DMS153 treated with DMSO at 0.1 percent for 48 hours (cell line): ENCODE measurements around the gene PFN2.
A peak's percentile ranks its signal among the peaks of the same experiment; 100 is the strongest.
"Not testable (repeated sequence)": the region's sequence is repeated elsewhere in the genome, so short reads cannot be mapped to it uniquely, and the experiment has no call there.

Experiments
- DNase-seq: peaks from one replicate; lab custom pipeline; 2025; ENCODE audit not compliant: unreplicated experiment; lab: John Stamatoyannopoulos, UW

Gene PFN2

GRCh38 chr3:149970716-149971402 lies at the start of gene PFN2:
Gene PFN2 (minus strand): TSS chr3:149970895. CDS start chr3:149970856, 39 bp downstream.
- DNase-seq: peak; percentile 24

DNA sequence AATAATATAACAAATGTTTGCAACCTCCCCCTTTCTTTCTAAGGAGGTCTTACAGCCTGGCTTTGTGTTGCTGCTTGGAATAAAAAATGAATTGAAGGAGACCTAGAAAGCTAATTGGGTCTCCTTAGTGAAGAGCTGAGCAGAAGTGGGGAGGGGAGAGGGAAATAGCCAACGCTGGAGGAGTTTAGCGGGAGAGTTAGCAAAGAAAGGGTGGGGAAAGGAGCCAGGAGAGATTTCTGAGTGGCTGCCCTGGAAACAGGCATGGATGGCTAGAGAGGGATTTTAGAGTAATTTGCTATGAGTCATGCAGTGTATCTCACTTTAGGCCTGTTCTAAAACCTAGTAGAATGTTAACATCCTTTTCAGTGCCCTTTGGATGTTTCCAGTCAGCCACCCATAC lies 45.2 kb upstream of the PFN2 start:
- DNase-seq: no peak

GRCh38 chr3:150014782-150015181 lies 44.1 kb upstream of the PFN2 start:
- DNase-seq: no peak

DNA sequence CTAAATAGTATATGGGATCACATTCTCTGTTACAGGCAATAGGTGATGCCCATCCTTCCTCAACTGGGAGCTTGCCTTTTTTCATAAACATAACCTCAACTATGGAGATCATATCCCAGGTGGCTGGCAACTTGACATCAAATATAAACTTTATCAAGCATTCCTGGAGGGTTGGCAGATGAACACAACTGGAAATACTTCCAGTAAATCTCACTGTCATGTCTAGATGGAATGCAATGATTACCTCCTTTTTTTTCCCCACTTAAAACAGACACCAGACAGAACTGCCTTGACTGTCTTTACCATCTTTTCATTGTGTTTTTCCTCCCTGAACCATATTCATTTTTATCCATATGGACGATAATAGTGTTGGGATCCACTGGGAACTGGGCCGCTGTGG lies 43.1 kb upstream of the PFN2 start:
- no peak for DNase-seq

- no peak for DNase-seq
Observed at GRCh38 chr3:150006794-150007193, 36.1 kb upstream of the PFN2 start.

DNA sequence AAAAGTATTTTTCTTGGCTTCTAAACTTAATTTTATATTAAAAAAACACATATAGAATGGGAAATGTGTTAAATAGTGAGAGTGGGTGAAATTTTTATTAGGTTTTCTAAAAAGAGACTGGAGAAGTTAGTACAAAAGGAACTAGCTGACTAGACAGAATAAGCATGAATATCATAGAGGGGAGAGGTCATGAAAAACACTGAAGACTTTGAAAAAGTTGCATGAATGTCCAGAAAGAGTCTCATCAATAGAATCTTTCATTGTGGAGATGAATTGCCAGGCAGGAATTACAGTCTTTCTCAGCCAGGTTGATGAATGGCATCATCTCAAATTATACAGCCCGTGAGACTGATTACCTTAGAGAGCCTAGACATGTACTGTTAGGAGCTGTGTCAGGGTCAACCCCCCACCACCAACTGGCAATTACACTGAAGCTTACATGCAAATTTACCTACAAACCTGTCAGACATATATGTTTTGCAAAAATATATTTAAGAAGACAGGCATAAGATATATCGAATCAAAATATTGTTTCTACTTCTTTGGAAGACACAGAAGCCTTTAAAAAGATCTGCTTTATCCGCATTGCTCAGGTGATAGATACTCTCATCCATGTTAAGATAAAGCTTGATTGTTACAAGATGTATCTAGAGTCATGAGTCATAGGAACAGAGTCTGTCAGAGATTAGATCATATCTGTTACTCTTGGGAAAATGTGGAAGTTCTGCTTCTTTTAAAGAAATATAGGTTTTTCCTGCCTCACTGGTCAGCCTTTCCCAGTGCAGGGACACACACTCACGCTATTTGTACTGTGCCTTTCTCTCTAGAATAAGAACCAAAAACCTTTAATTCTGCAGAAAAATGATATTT lies 34.8 kb upstream of the PFN2 start:
- no peak for DNase-seq

DNA sequence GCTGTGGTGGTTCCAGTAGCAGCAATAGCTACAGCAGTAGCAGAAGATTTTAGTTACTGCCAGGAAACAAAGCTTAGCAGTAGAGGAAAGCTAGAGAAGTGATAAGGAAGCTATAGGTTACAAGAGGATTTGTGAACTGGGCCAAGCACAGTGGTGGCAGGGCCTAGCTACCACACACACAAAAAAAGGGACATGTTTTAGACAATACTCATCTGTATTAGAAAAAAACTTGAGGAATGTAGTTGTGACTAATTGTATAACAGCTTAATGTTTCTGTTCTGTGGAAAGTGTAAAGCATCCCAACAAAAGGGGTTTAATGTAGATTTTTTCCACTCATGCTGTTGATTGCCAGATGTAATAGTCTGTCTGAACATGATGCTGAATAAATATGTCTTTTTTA lies 29.9 kb upstream of the PFN2 start:
- DNase-seq: no peak

DNA sequence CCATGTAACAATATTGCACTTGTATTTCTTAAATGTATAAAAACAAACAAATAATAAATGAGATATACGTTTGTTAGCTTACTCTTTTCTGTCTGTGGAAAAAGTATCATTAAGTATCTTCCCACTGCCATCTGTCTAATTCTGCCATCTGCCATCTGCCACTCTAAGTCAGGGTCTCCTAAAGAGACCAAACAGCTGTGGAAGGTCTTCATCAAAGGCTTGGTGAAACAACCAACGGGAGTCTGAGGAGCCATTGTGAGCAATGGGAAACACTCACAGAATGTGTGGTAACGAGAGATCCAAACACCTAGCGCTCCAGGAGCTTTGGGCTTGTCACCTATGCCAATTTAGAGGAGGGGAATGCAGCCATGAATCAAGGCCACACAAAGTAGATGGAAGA lies 28.7 kb upstream of the PFN2 start:
- DNase-seq: no peak

- DNase-seq: no peak
Observed at GRCh38 chr3:149998946-149999345, 28.3 kb upstream of the PFN2 start.

DNA sequence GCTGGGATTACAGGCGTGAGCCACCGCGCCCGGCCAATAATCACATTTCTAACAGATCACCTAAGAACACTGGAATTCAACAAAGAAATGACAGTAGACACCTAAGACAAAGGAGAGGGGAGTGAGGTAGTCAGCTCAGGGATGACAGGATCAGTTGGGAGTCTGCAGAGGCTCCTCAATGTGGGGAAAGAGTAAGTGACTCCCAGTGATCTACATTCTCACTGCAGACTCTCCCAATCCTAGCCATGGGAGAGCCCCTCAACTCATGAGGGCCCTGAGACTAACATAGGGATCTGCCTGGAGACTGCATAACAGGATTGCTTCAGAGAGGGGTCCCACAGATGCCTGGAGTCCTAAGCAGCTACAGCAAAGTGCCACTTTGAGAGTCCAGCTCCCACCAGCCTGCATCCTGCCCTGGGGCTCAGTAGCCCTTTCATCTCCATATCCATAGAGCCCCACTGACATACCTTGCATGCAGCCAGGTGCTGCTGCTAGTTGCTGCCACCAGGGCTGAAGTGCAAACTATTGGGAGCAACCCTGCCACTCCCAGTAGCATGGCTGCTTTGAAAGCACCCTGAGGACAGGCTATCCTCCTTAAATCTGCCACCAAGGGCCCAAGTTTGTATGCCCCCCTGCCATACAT lies 21.8 kb upstream of the PFN2 start:
- DNase-seq: no peak

GRCh38 chr3:149990423-149990948 lies 19.8 kb upstream of the PFN2 start:
- DNase-seq: no peak

DNA sequence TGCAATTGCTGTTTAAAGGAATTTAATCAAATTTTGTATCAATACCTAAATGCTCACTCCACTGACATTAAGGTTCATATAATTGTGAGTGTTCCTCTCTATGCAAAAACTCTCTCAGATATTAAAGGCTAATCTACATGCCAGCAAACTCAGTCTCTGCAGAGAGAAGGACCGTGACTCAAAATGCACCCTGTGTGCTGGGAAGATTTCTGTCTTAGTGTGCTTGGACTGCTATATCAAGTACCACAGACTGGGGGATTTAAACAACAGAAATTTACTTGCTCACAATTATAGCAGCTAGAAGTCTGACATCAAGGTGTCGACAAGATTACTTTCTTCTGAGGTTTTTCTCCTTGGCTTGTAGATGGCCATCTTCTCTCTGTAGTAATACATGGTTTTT lies 18.6 kb upstream of the PFN2 start:
- DNase-seq: no peak

GRCh38 chr3:149983628-149984027 lies 12.9 kb upstream of the PFN2 start:
- DNase-seq: no peak

GRCh38 chr3:149983053-149983452 lies 12.4 kb upstream of the PFN2 start:
- not testable (repeated sequence) for DNase-seq

DNA sequence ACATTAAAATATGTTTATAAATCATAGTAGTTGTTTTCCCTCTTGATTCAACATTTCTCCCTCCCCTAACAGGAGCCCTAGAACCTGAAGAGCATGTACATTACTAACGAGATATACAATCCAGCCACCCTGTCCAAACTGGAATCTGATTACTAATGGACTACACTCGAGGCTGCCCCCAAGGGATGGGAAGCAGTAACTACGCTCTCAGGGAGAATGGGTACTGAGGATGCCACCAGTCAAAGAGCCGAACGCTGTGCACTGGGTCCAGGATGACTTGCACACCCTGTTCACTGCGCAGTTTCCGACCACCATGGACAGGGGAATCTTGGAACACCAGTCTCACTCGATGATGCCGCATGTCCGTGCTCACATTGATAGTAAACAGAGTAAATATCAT lies 11.3 kb upstream of the PFN2 start:
- DNase-seq: not testable (repeated sequence)

- no peak for DNase-seq
Observed at GRCh38 chr3:149977386-149977785, 6.7 kb upstream of the PFN2 start.

DNA sequence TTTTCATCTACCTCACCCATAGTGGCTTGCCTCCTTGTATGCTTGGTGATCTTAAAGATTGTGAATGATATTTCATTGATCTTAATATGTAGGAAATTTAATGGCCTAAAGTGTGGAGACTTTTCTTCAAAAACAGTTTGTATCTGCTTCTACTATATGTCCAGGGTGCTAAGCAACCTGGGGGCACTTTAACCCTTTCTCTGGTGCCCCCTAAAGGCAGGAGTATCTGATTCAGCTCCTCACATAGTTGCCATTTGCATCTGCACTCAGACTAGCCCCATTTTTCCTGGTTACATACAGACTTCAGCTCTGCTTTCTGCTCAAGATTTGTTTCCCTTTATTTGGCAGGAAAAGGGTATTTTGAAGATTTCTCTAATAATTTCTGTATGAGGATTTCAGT lies 5.2 kb upstream of the PFN2 start:
- no peak for DNase-seq

GRCh38 chr3:149971403-149972075 lies 844 bp upstream of the PFN2 start:
- peak; percentile 56 for DNase-seq

DNA sequence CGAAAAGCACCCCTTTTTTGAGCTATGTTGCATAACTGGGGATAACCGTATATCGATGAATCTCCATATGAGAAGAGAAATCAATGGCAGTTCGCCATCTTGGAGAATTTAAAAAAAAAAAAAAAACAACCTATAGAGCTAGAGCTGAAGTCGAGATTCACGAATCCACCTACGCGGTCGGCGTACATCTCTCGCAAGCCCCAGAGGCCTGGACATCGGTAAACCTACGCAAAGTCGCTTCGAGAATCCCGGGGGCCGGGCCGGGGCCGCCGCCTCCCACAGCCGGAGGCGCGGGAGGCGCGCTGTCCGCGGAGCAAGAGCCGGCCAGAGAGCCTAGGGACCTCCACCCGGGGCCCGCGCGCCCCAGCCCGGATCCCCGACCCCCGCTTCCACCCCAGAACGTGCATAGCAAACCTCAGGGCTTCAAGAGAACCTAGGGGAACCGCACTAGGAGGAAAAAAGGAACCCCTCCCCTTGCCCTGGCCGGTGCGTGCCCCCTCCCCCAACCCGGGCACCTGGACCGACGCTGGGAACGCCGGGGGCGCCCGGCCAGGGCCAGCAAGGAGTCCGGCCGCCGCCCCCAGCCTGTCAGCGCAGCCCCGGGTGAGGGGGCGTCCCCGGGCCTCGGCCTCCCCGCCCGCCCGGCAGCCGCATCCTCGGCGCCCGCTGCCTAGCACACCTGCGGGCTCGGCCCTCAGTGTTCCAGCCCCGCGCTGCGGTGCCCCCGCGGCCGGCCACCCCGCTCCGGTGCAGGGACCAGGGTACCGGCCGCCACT lies 567 bp downstream of the PFN2 start:
- peak; percentile 83 for DNase-seq
